Inflammatory macrophage treated with lipopolysaccharide for 4 hours (primary cell): ENCODE measurements around the gene FOLH1.
"Not testable (repeated sequence)": the region's sequence is repeated elsewhere in the genome, so short reads cannot be mapped to it uniquely, and the experiment has no call there.

Experiments used
- DNase-seq: peaks from one replicate; pipeline ENCODE4 v3.0.0-alpha.2; 2020

The FOLH1 gene

DNA sequence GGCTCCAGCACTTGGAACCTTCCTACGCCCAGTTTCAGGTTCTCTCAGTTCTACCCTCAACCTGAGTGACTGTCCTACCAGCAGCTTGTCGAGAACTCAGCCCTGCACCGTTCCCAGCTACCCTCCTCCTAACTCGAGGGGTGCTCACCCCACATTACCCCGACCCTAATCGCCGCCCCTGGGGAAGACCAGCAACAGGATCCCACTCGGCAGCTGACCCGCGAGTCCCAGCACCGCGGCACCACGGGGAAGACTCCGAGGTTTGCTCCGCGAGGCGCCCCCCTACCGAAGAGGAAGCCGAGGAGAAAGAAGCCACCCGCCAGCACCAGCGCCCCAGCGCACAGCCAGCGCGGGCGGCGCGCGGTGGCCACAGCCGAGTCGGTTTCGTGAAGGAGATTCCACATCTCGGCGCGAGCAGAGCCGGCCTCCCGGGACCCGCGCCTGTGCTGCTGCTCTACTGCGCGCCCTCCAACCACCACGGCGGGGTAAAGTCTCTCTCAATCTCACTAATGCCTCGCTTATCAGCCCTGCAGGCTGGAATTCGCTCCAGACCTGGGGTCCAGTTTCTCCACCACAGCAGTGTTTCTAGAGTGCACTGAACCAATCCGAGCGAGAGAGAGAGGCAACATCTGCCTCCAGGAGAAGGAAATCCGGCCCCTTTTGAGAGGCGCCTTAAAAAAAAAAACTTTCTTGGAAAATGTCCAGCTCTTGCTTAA lies at the start of gene FOLH1:
TSS of gene FOLH1 (minus strand) at position 597 of the 716 bp plus-strand sequence. CDS start at position 404, 193 bp downstream.
- DNase-seq, result peak; percentile 10

DNA sequence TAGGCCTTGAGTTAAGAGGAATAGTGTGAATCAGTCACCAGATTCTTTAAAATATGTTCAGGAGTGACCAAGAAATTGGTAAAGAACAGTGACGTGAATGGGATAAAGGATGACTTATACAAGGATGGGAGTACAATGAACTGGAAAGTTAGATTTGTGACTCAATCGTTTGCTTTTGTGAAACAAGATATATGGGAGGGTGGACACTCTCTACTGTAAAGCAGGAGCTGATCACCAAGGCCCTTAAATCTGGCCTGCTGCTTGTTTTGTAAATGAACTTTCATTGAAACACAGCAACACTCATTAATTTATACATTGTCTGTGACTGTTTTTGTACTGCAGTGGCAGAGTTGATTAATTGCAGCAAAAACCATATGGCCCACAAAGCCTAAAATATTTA lies 46.7 kb upstream of the FOLH1 start:
- not testable (repeated sequence) for DNase-seq

DNA sequence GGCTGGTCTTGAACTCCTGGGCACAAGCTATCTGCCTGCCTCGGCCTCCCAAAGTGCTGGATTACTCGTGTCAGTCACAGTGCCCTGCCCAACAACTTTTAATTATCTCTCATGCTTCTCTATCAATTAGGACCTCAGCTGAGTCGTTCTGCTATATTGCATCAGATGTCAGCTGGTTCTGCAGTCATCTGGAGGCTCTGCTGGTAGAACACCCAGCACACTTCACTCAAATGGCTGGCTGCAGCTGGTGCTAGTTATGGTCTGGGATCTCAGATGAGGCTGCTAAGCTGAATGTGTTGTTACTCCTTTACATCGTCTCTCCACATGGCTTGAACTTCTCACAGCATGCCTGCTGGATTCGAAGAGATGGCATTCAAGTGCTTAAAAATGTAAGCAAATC lies 42.8 kb upstream of the FOLH1 start:
- DNase-seq, result not testable (repeated sequence)

DNA sequence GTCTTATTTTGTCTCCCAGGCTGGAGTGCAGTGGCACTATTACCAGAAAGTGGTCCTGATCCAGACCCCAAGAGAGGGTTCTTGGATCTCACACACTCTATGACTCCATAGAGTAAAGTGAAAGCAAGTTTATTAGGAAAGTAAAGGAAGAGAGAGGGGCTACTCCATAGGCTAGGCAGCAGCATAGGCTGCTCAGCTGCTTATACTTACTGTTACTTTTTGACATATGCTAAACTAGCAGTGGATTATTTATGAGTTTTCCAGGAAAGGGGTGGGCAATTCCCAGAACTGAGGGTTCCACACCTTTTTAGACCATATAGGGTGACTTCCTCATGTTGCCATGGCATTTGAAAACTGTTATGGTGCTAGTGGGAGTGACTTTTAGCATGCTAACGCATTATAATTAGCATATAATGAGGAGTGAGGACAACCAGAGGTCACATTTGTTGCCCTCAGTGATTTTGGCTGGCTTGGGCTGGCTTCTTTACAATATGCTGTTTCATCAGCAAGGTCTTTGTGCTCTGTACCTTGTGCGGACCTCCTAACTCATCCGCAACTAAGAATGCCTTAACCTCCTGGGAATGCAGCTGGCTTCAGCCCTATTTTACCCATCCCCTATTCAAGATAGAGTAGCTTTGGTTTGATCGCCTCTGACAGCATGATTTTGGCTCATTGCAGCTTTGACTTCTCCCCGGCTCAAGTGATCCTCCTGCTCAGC lies 42.2 kb upstream of the FOLH1 start:
- DNase-seq, result not testable (repeated sequence)

GRCh38 chr11:49249363-49249762 lies 41.0 kb upstream of the FOLH1 start:
- DNase-seq, result not testable (repeated sequence)

DNA sequence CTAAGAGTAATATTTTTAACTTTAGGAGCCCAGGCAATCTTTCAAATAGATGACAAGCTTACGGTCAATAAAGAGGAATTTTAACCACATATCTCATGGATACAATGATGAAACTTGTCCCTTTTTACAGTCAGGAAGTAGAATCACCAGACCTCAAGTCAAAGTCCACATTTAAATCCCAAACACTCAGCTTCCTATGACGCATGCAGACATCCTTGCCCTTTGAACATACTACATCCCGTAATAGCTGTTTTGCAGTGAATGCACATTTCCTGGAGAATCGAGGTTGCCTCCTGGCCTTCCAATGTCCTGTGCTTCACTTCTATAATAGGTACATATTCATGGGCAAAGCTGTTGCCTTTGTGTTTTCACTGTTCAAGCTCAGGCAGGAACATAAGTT lies 25.3 kb upstream of the FOLH1 start:
- DNase-seq, result not testable (repeated sequence)

DNA sequence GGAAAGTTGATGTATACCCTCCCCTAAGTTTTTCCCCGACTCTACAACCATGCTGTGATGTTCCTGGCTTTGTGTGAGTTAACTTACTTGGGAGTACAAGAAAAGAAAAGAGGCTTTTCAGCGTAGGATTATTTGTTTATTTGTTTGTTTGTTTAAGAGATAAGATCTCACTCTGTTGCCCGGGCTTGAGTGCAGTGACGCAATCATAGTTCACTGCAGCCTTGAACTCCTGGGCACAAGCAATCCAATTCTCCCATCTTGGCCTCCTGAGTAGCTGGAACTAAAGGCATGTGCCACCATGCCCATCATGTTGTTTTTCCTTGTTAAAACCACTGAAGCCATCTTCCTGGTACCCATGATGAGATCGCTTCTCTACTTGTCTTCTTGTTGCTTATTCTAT lies 24.6 kb upstream of the FOLH1 start:
- not testable (repeated sequence) for DNase-seq

- DNase-seq, result not testable (repeated sequence)
Measured at GRCh38 chr11:49231725-49232124, 23.3 kb upstream of the FOLH1 start.

DNA sequence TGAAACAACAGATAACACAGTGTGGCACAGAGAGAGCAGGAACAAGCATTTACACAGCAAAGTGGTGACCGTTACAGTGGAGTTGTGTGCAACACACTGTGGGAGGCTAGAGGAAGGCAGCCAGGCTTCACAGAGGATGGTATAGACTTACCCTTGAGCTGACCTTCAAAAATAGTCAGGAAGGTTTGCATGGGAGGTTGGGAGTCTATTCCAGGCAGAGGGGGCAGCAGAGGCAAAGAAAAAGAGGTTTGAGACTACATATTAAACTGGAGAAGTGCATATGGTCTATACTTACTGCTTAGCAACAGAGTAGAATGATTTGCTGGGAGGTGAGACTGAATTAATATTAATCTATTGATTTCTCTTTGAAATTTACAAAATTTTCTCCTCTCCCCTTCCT lies 22.1 kb upstream of the FOLH1 start:
- DNase-seq, result not testable (repeated sequence)

DNA sequence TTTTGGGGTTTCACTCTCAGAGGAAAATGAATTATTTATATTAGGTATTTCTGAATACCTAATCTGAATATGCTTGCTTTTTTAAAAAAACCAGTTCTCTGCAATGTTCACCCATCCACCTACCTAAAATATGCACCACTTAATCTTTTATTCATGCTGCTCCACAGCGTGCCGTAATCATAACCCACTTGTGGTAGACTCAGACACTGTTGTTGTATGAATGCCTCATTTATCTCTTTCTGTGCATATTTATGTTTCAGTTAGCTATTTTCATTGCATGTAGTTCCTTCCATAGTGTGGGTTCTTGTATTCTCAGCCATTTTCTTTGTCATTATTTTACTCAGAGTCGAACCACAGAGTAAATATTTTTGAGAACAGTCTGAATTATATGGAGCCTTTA lies 21.6 kb upstream of the FOLH1 start:
- not testable (repeated sequence) for DNase-seq

GRCh38 chr11:49229136-49229535 lies 20.7 kb upstream of the FOLH1 start:
- DNase-seq, result not testable (repeated sequence)

GRCh38 chr11:49225255-49225785 lies 16.9 kb upstream of the FOLH1 start:
- not testable (repeated sequence) for DNase-seq

DNA sequence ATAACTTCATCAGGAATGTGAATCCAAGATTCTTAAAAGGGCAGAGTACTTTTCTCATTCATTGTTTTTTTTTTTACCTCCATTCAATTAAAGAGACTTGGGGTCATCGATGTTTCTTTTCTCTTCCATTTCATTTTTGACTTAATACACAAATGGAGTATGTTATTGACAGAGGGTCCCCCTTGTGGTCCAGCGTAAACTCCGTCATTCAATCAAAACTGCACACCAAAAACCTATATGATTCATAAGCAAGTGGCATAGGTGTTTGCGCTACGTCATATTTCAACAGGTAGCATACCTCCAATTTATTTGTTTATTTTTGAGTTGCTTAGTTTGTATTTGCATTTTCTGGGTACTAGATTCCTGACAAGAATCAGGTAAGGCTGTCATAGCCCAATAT lies 12.7 kb upstream of the FOLH1 start:
- no peak for DNase-seq

DNA sequence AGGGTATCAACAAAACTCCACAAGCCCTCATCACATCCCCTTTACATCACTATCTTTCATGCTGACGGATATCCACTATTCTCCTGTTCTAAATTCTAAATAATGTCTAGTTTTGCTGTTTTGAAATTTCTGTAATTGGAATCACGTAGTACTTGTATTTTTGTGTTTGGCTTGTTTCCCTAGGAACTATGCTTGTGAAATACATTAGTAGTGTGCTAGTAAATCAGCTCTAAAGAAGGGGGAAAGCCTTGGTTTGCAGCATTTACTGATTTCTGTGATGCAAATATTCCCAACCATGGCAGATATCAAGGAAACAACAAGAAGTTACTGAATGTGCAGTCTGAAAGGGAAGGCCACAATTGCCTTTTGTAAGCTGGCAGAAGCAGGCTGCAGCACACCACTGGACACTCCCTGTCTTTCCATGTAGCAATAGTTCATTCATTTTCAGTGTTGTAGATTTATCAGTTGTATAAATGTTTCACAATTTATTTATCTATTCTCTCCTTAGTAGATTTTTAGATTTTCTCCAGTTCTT lies 4.7 kb upstream of the FOLH1 start:
- DNase-seq, result no peak

GRCh38 chr11:49206999-49207398 lies 1.4 kb downstream of the FOLH1 start:
- not testable (repeated sequence) for DNase-seq

- DNase-seq, result no peak
Measured at GRCh38 chr11:49202287-49202976, 6.0 kb downstream of the FOLH1 start.

GRCh38 chr11:49196775-49197174 lies 11.6 kb downstream of the FOLH1 start:
- peak; percentile 16 for DNase-seq

DNA sequence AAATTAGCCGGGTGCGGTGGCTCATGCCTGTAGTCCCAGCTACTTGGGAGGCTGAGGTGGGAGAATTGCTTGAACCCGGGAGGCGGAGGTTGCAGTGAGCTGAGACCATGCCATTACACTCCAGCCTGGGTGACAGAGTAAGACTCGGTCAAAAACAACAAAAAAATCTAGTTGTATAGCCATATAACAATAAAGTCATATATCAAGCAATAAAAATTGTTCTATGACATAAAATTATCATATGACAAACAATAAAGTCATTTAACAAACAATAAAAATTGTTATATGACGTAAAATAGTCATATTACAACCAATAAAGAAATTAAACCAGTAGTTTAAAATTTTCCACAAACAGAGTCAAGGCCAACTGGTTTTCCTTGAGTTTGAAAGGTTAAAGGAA lies 12.4 kb downstream of the FOLH1 start:
- not testable (repeated sequence) for DNase-seq

- DNase-seq, result not testable (repeated sequence)
Measured at GRCh38 chr11:49190287-49190686, 18.1 kb downstream of the FOLH1 start.

GRCh38 chr11:49186225-49186624 lies 22.2 kb downstream of the FOLH1 start:
- not testable (repeated sequence) for DNase-seq

GRCh38 chr11:49185597-49185996 lies 22.8 kb downstream of the FOLH1 start:
- not testable (repeated sequence) for DNase-seq

GRCh38 chr11:49184756-49185155 lies 23.6 kb downstream of the FOLH1 start:
- DNase-seq, result not testable (repeated sequence)

- DNase-seq, result not testable (repeated sequence)
Measured at GRCh38 chr11:49177936-49178335, 30.5 kb downstream of the FOLH1 start.
